GM21723 (cell line): ENCODE results near the gene ZNF805.
A peak's percentile ranks its signal among the peaks of the same experiment; 100 is the strongest.
"Not testable (repeated sequence)": the region's sequence is repeated elsewhere in the genome, so short reads cannot be mapped to it uniquely, and the experiment has no call there.

Experiments used
- ATAC-seq: cut with Tn5 transposase; IDR thresholded peaks from one replicate; pipeline ENCODE4 v1.9.1; 2021; ENCODE audit warnings: mild to moderate bottlenecking, moderate library complexity; ENCODE audit not compliant: unreplicated experiment

Gene ZNF805

DNA sequence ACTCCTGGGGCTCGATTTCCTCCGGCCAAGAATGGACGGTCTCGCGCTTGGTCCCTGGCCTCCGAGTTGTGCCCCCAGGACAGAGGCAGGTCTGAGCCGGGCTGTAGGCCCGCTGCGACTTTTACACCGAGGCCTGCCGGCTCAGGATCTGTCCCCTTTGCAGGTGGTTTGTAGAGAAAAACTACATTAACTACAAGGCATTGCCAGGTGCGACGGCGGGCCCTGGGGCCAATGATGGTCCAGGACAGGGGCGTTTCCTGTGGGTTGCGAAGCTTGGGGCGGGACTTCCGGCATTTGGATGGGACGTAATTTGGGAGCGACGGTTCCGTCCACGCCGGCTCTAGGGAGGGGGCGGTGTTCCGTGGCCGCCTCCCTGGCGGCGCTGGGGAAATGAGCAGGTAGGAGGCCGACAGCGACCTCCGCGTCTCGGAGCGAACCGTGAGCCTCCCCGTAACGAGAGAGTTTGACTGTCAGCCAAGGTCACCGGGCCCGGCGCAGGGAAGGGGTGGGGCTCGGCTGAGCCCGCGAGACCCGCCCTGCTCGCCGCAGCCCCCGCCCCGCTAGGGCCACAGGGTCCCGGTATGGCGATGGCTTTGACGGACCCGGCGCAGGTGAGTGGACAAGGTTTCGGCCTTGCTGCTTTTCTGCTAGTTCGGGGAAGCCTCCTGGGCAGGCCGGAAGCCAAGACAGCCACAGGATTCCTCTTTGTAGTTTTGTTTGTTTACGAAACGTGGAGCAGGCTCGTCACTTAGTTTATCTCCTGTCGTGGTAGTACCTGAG lies at the start of gene ZNF805:
TSS of gene ZNF805 (plus strand) at position 322 of the 780 bp plus-strand sequence. CDS start at position 582, 260 bp downstream.
- ATAC-seq, result peak; percentile 91

DNA sequence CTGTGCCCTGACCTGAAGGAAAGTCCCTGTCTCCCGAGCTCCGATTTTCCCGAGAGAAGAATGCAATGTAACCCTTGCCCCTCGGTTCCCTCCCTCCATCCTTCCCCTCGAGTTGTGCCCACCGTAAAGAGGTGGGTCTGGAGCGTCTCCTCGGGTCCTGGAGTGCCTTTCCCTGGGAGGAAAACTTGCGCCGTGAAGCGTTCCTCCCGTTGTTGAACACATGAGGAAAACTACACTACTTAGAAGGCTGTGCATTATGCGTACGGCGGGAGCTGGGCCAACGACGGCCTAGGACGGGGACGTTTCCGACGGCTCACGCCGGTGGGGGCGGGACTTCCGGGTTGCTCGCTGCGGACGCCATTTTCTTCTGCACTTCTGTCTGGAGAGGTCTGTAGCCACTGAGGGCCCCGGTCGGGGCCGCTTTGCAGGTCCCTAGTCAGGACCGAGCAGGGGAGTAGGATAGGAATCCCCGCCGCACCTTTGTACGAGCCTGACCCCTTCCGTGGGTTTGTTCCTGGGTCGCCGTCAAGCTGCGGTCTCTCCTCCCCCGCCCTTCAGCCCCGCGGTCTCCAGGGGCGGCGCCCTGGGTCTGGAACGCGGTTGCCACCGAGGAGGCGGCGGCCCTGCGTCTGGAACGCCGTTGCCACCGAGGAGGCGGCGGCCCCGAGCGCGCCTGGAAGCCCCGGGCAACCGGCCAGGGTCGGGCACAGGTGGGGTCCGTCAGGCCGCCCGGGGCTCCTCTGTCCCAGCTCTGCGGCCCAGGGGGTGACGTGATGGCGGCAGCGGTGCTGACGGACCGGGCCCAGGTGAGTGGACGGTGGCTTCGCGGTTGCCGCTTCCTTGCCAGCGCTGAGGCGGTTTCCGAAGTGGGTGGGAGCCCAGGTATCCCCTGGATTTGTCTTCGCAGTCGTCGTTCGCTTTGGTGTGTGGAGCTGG lies 49.0 kb upstream of the ZNF805 start, which contains the start of gene ZNF264:
TSS of gene ZNF264 (plus strand) at position 360 of the 936 bp plus-strand sequence. CDS start at position 774, 414 bp downstream.
- ATAC-seq, result peak; percentile 92

DNA sequence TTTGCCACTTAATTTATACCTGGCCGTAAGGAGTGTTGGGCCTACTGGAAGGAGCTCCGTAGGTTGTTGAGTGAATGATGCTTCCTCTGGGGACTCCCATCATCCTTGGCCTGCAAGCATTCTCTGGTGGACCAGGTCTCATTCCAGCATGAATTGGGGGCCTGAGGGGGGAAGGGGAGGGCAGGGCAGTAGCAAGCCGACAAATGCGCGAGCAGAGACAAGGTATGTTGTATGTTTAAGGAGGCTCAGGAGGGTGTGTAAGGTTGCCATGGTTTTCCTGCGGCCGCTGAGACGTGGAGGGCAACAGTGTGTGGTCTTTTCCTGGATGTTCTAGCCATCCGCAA lies 48.4 kb upstream of the ZNF805 start:
- no peak for ATAC-seq

DNA sequence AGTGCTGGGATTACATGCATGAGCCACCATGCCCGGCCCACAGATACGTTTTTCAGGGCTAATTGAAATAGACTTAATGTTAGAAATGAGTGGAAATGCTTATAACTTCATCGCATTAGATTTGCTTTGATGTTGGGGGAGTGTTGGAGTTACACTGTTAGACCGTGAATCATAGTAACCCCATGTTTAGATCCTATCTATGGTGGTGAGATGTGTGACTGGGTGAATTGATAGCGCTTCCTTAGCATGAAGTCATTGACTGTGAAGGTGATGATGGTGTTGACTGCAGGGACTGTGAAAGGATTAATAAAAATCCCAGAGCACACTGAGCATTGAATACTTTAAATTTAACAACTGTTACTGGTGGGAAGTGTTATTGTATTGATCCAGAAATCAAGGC lies 47.4 kb upstream of the ZNF805 start:
- no peak for ATAC-seq

DNA sequence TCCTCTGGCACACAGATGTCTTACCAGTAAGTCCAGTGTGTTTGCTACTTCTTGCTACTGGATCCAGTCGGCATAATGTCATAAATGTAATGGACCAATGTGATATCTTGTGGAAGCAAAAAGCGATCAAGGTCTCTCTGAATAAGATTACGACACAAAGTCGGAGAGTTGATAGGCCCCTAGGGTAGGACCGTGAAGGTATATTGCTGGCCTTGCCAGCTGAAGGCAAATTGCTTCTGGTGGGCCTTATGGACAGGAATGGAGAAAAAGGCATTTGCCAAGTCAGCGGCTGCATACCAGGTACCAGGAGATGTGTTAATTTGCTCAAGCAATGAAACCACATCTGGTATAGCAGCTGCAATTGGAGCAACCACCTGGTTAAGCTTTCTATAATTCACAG lies 42.6 kb upstream of the ZNF805 start:
- ATAC-seq, result not testable (repeated sequence)

DNA sequence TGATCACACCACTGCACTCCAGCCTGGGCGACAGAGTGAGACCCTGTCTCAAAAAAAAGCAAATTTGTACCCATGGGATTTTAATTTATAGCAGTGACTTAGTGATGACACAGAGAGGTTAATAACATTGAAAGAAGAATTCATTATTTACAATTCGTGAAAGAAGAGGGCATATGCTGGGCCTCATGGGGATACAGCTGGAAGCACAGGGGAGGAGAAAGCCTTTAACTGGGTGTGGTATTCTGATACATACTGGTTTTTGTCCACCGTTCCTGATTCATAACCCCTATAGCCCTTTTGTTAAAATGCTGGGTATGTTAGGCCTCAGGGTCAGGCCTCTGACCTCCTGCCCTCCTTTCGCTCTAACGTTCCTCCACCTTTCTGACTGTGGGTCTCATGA lies 38.3 kb upstream of the ZNF805 start:
- no peak for ATAC-seq

DNA sequence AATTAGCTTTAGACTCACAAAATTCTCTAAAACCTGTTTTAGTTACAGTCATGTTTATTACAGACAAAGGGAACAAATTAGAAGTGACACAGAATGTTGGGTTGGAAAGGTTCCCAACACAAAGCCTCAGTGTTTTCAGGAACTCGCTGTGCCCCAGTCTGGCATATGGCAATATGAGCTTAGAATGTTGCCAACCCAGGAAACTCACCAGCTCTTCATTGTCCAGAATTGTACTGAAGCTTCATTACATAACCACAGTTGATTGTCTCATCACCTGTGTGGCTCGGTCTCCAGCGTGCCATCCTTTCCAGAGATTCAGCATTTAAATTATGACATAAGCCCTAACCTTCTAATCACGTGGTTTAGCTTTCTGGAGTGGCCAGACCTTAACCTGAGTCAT lies 30.1 kb upstream of the ZNF805 start:
- no peak for ATAC-seq

DNA sequence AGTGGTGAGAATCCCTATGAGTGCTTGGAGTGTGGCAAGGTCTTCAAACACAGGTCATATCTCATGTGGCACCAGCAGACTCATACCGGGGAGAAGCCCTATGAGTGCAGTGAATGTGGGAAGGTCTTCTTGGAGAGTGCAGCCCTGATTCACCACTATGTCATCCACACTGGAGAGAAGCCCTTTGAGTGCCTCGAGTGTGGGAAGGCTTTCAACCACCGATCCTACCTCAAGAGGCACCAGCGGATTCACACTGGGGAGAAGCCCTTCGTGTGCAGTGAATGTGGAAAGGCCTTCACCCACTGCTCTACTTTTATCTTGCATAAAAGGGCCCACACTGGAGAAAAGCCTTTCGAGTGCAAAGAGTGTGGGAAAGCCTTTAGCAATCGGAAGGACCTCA lies 28.3 kb upstream of the ZNF805 start:
- no peak for ATAC-seq

DNA sequence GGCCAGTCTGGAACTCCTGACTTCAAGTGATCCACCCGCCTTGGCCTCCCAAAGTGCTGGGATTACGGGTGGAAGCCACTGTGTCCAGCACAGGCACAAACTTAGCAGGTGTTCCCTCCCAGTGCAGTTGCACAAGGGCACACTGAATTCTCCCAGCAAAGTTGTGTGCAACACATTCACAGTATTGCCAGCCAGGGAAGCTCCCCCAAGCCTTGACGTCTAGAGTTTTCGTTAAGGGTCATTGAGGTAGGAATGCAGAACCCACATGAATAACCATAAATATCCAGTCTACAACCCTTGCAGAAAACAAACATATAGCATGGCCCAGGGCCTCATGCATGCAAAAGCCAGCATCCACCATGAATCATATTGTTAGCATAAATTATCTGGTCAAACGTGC lies 12.9 kb upstream of the ZNF805 start:
- no peak for ATAC-seq

DNA sequence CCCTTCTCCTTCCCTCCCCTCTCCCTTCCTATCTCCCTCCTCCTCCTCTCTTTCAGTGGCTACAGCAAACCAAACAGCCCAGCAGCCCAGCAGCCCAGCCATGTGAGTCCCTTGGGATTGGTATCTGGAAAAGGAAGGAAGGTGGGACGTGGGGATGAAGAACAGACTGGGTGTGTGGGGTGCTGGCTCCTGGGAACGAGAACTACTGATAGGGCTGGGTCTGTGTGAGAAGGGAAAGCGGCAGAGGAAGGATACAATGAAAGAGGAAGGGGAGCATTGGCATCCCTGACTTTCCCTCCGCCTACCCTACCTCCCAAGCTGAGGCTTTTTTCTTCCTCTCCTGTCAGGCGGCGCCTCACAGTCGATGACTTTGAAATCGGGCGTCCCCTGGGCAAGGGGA lies 8.7 kb upstream of the ZNF805 start:
- ATAC-seq, result no peak

DNA sequence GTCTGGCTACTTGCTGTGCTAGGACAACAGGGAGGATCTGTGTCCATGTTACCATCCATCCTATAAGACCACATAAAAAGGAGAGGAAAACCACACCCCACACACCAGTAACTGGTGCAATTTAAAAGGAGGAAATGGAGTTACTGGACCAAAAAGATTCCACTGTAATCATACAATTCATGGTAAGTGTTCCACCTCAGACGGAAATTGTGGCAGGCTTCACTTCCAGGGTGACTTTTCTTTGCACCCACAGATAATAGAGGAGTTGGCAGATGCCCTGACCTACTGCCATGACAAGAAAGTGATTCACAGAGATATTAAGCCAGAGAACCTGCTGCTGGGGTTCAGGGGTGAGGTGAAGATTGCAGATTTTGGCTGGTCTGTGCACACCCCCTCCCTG lies 7.2 kb upstream of the ZNF805 start:
- ATAC-seq, result no peak

DNA sequence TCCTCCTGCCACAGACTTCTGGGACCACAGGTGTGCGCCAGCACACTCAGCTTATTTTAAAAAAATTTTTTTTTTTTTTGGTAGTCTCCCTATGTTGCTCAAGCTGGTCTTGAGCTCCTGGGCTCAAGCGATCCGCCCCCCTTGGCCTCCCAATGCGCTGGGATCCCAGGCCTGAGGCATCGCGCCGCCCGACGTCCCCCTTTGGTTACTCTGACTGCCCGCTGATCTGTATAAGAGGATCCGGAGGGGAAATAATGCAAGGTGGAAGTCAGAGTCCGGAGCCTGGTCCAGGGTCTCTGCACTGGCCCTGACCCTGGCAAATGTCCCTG lies 486 bp upstream of the ZNF805 start:
- no peak for ATAC-seq

DNA sequence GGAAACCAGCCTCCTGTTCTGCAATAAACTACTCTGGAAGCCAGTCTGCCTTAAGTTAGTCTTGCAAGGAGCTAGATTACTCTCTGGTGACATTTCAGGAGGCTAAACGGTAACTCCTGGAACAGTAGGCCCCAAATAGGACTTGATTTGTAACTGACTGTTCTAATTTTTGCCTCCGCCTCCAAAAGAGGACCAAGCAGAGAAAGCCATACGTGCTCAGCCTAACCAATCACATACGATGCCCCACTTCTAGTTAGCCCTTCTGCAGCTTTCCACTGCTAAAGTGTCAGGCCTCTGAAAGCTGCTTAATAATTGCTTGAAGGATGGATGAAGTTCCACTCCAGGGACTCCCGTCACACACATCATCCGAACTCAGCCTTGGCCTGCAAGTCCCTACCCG lies 744 bp downstream of the ZNF805 start:
- ATAC-seq, result no peak

DNA sequence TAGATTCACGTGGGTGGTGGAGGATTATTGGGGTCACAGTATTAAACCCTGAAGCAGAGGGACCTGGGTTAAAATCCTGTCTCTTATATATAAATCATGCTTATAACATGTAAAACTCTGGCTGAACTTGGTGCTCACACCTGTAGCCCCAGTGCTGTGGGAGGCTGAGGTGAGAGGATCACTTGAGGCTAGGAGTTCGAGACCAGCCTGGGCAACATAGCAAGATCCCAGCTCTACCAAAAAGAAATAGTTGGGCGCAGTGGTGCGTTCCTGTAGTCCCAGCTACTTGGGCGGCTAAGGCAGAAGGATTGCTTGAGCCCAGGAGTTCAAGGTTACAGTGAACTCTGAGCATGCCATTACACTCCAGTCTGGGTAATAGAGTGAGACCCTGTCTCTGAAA lies 2.4 kb downstream of the ZNF805 start:
- ATAC-seq, result no peak

DNA sequence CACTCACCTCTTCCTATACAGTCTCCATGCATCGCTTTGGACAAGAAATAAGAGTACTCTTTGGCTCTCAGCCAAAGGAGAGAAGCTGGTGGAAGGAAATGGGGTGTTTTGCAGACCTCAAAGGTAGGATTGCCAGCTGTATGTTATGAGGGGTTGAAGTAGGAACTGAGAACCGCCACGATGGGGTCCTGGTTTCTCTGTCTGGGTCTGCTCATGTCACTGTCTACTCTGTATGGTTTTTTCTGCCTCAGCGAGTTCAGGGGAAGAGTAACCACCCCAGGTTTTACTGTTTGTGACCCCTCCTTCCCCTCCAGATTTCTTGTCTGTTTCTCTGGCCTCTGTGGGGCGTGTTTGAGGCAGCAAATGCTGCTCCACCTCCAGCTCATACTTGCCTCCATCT lies 4.1 kb downstream of the ZNF805 start:
- no peak for ATAC-seq

DNA sequence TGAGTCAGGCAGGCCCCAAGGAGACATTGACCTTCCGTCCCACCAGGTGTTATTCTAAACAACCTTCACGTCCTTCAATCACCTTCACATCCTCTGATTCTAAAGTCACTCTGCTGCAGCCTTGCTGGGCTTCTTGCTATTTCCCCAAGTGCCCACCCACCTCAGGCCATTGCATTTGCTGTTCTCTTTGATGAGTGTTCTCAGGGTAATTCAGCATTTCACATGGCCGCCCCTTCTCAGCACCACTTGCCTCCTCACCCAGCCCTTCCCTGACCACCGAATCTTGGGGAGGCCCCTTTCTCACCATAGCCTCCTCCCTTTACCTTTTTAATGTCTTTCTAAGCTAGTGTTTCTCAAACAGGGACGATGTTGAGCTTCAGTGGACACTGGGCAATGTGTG lies 4.6 kb downstream of the ZNF805 start:
- no peak for ATAC-seq

DNA sequence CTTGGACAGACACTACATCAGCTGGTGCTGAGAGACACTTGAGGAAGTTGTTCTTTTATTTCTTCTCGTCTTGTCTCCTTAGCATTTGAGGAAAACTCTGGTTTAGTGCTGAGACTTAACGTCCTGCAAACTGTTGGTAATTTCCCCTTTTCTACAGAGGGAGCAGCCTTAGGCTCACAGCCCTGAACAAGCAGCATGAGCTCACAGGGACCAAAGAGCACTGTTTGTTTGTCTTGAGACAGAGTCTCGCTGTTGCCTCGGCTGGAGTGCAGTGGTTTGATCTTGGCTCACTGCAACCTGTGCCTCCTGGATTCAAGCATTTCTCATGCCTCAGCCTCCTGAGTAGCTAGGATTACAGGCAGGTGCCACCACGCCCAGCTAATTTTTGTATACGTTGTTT lies 5.5 kb downstream of the ZNF805 start:
- no peak for ATAC-seq

DNA sequence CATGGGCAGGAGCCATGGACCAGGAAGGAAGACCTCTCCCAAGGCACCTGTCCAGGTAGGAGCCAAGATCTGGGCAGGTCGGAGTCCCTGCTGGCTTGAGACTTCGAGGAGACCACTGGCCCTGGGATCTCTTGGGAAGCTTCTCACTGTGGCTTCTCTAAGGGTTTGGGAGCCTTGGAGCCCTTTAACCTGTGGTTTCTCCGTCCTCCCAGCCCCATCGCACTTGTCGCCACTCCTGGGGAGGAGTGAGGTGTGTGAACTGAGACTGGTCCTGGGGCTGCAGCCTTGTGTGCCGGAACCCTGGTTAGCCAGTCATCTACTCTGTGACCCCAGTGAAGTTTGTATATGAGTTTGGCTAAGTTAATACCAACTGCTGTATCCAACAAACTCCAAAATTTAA lies 8.2 kb downstream of the ZNF805 start:
- ATAC-seq, result no peak

DNA sequence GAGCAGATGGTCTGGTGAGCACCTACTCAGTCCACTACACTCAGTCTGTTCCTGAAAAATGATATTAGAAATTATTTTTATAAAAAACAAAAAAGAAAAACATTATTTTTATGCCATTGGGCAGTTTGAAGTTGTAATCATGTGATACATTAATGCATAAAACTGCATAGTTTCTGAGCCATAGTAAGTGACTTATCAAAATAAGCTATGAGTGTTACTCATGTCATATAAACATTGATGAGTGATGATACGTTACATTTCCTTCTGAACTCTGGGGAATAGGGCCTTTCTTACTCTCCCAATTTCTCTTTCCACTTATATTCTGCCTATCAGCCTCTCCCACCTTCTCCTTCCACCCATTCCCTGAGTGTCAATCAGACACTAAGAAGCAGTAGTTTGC lies 8.9 kb downstream of the ZNF805 start:
- no peak for ATAC-seq

DNA sequence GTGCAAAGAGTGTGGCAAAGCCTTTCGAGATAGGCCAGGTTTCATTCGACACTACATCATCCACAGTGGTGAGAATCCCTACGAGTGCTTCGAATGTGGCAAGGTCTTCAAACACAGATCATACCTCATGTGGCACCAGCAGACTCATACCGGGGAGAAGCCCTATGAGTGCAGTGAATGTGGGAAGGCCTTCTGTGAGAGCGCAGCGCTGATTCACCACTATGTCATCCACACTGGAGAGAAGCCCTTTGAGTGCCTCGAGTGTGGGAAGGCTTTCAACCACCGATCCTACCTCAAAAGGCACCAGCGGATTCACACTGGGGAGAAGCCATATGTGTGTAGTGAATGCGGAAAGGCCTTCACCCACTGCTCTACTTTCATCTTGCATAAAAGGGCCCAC lies 13.3 kb downstream of the ZNF805 start:
- not testable (repeated sequence) for ATAC-seq

DNA sequence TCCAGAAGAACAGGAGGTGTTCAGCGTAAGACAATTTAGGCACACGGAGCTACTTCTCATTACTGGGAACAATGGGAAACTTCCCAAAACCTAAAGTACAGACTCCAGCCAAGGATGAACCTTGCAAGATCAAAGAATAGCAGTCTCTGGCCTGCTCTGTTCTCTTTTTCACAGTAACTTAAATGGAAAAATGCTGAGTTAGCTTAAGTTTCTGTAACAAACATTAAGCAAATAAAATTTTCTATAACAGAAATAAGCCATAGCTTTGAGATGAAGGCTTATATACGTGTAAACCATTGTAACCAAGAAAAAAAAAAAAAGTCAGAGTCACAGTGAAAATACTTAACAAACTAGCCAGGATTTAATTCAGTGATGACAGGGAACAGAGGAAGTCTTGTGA lies 21.6 kb downstream of the ZNF805 start:
- no peak for ATAC-seq

DNA sequence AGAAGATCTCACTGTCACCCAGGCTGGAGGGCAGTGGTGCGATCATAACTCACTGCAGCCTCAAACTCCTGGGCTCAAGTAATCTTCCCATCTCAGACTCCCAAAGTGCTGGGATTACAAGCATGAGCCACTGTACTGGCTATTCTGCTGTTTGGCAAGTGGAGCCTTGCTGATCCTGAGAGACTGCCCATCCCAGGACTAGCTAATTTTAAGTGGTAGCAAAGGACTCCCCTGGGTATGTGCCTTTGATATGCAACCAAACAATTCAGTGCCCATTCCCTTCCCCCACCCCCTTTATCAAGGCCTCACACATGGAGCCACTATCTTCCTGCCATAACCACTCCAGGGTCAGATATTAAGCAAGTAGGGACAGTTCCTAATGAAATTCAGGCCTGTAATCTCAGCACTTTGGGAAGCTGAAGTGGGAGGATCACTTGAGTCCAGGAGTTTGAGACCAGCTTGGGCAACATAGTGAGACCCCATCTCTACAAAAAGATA lies 22.9 kb downstream of the ZNF805 start:
- ATAC-seq, result no peak
